HPDE6-E6E7 (cell line): ENCODE results near the gene RERE.

Experiments used
- DNase-seq: peaks from one replicate; pipeline ENCODE4 v3.0.0; 2011; ENCODE audit warnings: missing footprints; ENCODE audit errors: extremely low spot score

The RERE gene

DNA sequence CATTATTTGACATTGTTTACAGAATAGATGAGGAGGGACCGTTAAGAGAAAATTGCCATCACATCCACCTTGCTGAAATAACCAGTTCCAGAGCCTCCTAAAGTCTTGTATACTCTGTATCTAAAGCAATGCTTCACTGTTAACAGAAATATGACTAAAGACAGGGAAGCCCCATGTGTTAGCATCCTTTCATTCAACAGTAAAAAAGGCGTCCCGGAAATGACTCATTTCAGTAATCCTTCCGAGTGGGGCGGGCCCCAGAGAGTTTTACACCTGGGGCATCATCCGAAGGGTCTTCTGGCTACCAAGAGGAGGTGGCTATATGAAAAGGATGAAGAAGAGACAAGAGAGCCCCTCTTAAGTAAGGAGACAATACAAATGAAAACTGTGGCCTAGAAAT, 272.4 kb downstream of the RERE start:
- DNase-seq, result peak; percentile 42

DNA sequence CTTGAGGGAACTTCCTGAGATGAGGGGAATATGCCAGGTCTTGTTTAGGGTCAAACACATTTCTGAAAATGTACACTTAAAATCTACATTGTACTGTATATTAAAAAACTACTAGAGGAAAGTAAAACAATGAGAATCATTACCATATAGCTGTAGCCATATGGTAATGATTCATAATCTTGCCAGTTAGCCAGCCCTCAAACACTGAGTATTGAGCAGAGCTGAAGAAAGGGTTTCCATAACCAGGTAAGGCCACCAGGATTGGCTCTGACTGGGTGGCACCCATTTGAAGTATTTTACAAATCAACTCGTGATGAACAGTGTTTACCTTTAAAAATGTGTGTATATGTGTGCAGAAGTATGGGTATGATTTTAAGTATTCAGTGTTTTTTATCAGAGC, 272.8 kb downstream of the RERE start:
- no peak for DNase-seq

GRCh38 chr1:8543965-8544364, 273.5 kb downstream of the RERE start:
- DNase-seq, result no peak

DNA sequence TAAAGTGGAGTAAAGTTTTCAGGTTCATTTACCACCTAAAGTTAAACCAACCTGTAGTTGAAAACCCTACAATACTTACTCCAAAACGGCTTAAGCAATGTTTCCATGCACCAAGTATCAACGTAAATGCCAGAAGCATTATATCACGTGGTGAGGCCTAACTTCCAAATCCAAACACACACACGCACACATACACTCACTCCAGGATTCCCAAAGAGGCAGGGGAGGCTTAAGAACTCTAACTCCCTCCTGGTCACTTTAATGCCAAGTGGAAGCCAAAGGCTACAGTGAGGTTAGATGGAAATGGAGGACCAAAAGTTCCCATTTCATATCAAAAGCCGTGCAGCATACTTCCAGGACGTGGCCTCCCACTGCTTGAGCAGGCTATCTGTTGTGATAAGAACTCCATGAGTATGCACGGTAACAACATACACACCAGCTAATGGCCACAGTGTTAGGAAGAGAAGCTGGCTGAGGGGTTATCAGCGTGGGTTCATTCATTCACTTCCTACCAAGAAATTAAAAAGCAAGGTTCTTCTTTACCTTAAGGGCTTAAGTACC, 275.4 kb downstream of the RERE start:
- no peak for DNase-seq

DNA sequence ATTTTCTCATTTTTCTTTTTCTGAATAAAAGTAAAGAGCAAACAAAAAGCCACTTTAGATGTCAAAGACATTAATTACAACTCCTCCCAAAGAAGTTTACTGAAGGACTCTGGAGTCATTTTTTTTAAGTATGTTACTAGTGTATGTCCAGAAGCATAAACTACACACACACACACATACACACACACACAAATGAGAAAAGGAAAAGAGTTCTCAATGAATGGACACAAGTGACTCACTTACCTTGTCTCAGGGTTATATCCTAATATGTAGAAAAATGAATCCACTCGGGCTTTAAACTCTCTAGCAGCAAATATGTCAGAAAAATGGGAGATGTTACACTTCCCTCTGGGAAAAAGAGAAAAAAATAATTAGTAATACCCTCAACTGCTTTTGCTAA, 276.5 kb downstream of the RERE start:
- DNase-seq, result no peak

GRCh38 chr1:8540261-8540941, 277.0 kb downstream of the RERE start:
- DNase-seq, result peak; percentile 47

GRCh38 chr1:8539683-8540082, 277.8 kb downstream of the RERE start:
- no peak for DNase-seq

- DNase-seq, result no peak
These were observed 278.9 kb downstream of the RERE start for GRCh38 chr1:8538502-8538901.

DNA sequence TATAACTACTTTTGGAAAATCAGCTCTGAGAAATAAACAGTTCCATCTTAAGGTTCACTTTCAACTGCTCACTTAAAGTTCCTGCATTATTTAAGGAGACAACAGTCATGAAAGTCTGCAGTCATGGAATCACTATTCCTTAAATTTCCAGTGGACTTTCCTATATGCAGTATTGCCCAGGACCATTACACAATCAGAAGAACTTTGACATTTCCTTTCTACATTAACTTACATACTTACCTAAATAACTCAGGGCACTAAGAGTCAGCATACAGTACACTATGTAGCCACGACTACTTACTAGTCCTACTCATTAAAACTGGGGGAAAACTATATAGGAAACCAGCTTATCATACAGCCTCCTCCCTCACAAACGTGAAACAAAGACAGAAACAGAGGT, 279.4 kb downstream of the RERE start:
- DNase-seq, result no peak

DNA sequence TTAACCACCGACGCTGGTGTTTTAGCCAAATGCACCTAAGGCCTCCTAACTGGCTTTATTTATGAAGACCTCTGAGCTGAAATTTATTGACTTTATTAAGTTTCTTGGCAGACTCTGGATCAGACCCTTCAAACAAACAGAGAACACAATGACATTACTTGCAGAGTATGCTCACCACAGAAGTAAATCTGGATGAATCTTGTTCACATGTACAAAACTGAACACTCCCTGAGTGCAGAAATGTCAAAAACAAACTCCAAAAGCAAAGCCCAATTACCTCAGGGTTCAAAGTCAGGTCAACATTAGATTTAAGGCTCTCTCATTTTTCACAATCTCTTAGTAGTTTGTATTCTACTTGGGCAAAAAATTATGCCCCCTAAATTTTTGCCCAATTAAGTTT, 280.9 kb downstream of the RERE start:
- DNase-seq, result no peak

DNA sequence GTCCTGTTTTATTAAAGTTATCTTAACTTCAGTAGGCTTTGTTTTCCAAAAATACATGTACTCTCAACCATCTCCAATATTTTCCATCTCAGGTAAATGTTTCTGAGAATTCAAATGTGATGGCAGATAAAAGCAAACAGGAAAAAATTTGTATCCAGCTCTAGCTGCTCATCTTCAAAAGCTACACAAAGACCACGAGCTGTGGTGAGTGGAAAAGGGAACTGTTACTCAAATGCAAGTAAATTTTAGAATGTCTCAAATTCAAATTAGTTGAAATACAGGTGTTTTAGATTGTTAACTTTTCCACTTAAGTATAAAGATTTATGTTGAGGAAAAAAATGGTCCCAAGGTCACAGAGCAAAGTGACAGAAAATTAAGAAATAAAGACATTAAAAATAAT, 283.5 kb downstream of the RERE start:
- no peak for DNase-seq

DNA sequence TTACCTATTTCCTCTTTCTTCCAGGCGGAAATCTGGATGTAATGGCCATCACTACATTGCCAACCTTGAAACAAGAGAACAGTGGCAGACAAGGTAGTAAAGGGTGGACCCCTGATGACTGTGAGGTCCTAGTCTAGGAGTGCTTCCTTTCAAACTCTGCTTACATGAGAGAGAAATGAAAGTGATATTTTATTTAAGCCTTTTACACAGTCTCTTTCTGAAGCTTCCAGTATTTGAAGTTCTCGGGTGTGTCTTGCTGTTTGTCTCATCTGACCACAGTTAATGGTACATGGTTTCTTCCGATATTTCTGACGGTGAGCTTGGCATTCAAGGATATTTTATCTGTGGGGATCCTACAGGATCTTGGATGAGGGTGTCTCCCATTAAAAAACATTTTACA, 284.3 kb downstream of the RERE start:
- no peak for DNase-seq

GRCh38 chr1:8529901-8530300, 287.5 kb downstream of the RERE start:
- no peak for DNase-seq

DNA sequence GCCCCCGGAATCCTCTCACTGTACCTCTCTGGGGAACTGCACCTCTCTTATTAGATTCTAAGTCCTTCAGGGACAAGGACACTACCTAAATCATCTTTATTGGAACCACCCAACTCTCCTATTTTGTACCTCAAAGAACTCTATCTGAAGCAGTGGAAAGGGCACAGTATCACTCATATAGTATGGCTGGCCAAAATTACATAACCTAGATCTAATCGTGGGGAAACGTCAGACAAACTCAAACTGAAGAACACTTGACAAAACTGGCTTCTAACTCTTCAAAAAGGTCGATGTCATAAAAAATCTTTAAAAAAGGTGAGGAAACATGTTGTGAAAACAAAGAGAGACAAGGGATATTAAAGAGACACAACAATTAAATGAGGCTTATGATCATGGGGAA, 289.5 kb downstream of the RERE start:
- DNase-seq, result no peak

- DNase-seq, result peak; percentile 66
These were observed 291.7 kb downstream of the RERE start for GRCh38 chr1:8525558-8526275.

DNA sequence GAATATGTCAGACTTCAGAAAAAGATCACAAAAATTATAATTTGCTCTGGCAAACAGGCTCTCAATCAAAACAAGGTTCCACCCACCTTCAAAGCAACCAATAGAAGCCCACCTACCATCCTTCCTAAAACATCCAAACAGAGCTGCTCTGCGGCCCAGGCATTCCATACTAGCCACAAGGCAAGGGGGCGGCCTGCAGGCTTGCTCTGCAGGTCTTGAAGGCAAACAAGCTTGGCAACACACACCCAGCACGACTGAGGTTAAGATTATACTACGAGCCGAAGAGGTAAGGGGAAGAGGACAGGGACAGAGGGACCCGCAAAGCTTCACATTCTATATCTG, 292.3 kb downstream of the RERE start:
- DNase-seq, result no peak

- no peak for DNase-seq
These were observed 292.7 kb downstream of the RERE start for GRCh38 chr1:8524627-8525157.

DNA sequence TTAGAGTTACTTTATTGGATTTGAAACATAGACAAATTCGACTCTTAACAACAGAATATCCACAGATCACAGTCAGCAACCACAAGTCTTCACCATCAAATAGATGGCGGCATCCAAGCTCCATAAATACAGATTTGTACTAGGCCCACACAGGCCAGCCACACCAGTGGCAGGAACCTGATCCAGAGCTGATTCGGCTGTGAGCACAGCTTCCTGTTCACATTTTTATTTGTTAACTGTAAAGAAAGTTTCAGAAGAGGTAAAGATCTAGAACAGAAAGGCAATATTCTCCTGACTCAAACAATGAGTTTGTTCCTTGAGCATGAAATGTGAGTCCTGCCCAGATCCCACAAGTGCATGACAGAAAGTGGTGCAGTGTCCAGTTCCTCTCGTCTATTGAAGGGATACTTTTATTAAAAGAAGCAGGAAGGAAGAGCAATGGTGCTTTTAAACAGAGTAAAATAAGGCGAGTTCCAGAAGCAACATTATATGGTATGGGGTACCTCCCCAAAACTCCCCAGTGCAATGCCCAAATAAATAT, 293.7 kb downstream of the RERE start:
- DNase-seq, result no peak

- DNase-seq, result no peak
These were observed 296.9 kb downstream of the RERE start for GRCh38 chr1:8520483-8520966.

- no peak for DNase-seq
These were observed 298.3 kb downstream of the RERE start for GRCh38 chr1:8519167-8519566.

DNA sequence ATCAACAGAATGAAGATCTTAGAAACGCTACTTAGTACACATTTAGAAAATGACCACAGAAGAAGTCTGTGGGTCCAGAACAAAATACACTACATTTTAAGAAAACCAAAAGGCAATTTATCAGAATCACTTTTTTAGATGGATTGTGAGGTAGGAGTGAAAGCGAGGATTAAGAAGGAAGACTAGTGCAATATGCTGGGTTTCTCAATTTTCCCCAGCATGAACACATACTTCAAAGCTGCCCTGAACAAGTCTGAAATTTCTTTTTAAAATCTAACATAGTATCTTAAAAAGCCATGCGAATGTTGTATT, 299.0 kb downstream of the RERE start:
- no peak for DNase-seq

DNA sequence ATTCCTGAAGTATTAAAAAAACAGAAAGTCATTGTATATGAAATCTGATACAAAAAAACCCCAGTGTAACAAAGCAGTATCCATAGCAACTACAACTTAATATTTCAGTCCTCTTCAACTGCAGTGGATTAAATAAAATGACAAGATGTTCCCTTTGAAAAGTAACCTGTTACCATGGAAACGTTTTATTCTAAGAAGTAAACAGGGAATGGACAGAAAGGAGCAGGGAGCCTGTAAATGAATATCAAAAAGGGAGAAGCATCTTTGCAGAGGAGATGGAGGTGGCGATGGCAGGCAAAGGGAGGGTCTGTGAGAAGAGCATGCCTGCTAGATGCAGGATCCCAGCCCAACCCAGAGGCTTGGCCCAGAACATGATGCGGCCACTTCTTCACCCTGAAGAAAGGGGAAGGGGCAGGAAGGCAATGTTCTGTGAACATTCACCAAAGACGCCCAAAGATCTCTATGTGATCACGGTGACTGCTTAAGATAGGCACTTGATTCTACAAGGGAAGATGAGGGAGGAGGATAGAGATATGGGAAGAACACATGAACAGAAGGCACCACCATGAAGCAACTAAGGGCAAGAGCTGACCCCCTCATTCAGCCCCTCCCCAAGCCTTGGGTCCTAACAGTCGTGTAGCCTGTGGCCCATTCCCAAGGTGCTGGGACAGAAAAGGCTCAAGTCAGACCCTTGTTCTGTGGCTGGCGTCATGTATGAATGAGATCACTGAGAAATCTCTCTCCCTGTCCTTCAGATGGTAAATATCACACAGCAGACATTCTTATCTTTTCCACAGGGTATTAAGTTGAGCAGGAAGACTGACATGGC, 299.6 kb downstream of the RERE start:
- no peak for DNase-seq
